Measurements from ENCODE around the gene CERS3. TPM values are rescaled to one million over a fixed set of nuclear protein-coding genes. Genes with fewer than 3 reads are reported as not detected.

Gene CERS3
- total and polyA plus RNA-seq, 10 of the 15 experiments (the other 5 are each of a cell fraction or from before 2014, with no cell fraction given) = not detected

DNA sequence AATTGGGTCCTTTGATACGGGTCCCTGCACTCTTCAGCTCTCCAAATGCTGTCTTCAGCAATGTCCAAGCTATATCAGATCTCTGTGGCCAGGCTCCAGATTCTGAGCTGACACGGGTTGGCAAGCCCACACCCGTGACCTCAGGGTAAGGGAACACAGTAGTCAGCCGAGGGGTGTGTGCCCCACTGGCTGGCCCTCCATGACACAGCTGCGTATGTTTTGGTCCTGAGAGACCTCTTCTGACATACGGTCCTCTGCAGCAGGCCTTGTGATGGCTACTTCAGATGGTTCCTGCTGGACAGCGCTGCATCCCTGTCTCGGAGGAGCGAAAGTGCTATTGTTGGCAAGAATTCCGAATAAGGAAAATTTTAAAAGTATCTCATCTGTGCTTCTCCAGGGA, 101.8 kb downstream of the CERS3 start:
- H3K36me3 ChIP-seq (ENCODE audit: control insufficient read depth in 2 of 2, insufficient read depth in 2 of 2, low read length in 1 of 2) = no peaks in the 10 kb centered on the region
- intact Hi-C loops (cut with micrococcal nuclease; ENCODE audit: unreplicated experiment) = no loop called here
- FAIRE-seq (no peak), DNase-seq (ENCODE audit: low read depth, low spot score) (no peak), ATAC-seq (no peak)
- H4K20me1 ChIP-seq (ENCODE audit: control insufficient read depth, insufficient read depth) = no peaks in the 10 kb centered on the region
- no peaks in the 10 kb centered on the region; the same call in 2 of the 3 replicates for H3K9me3 ChIP-seq (replicated peaks; ENCODE audit: control insufficient read depth, insufficient read depth, low read length)
- POLR2A ChIA-PET = no interaction called here
- CTCF ChIA-PET = no interaction called here
- no peaks in the 10 kb centered on the region for H3K79me2 ChIP-seq (ENCODE audit: control insufficient read depth, insufficient read depth, low read length)
- no peak overlapping the region for H3K9ac ChIP-seq (ENCODE audit: control insufficient read depth, insufficient read depth, low read length)
- TF ChIP-seq CEBPB (IDR thresholded peaks at IDR 0.05; ENCODE audit: borderline replicate concordance in 1 of 2, low read depth in 2 of 2, low read length in 2 of 2) (no peak), EZH2 (IDR thresholded peaks at IDR 0.05; ENCODE audit: borderline replicate concordance, control insufficient read depth, low read depth, low read length) (no peak), SRF (IDR thresholded peaks at IDR 0.05; ENCODE audit: low read depth in 2 of 2, low read length in 2 of 2) (no peak), CEBPZ (IDR thresholded peaks at IDR 0.05; ENCODE audit: low read depth, low read length) (no peak), PRDM15 (CRISPR knock-in tag; IDR thresholded peaks at IDR 0.05) (no peak)
- no peak overlapping the region for H2AFZ ChIP-seq (ENCODE audit: control insufficient read depth, low read depth, low read length)
- H3K27ac ChIP-seq (ENCODE audit: control insufficient read depth, insufficient read depth) = no peak overlapping the region
- RAD21 ChIA-PET (ENCODE audit: unreplicated experiment) = no interaction called here
- SMC1A ChIA-PET (ENCODE audit: uncharacterized antibody, unreplicated experiment) = no interaction called here
- no peaks in the 10 kb centered on the region for H3K4me1 ChIP-seq (ENCODE audit: control insufficient read depth, insufficient read depth, low read length)
- 65% methylated on average over 10 of the region's 10 CpGs for WGBS (ENCODE audit: insufficient coverage, insufficient replicate concordance, low lambda C conversion rate, missing lambda C conversion rate)
- H3K4me2 ChIP-seq (ENCODE audit: control insufficient read depth, insufficient read depth) = no peak overlapping the region
- no TSS peak for BruUV-seq (replicated peaks)
- no peaks in the 10 kb centered on the region for H3K27me3 ChIP-seq (replicated peaks in 1 of 2; ENCODE audit: control insufficient read depth in 2 of 2, insufficient read depth in 2 of 2, low read length in 1 of 2)
- H3K4me3 ChIP-seq = no peak overlapping the region
- in situ Hi-C loops (cut with MboI) = no loop called here
